GM21619 (cell line): ENCODE measurements around the gene IZUMO2.
"Not testable (repeated sequence)": the region's sequence is repeated elsewhere in the genome, so short reads cannot be mapped to it uniquely, and the experiment has no call there.

Experiments
- ATAC-seq: cut with Tn5 transposase; IDR thresholded peaks from one replicate; pipeline ENCODE4 v1.9.1; 2021; ENCODE audit not compliant: unreplicated experiment

The IZUMO2 gene

GRCh38 chr19:50187937-50188336 lies 24.9 kb upstream of the IZUMO2 start:
- ATAC-seq = no peak

GRCh38 chr19:50184196-50184595 lies 21.1 kb upstream of the IZUMO2 start:
- ATAC-seq = no peak

GRCh38 chr19:50181121-50181520 lies 18.0 kb upstream of the IZUMO2 start:
- ATAC-seq = no peak

GRCh38 chr19:50178859-50179537 lies 15.9 kb upstream of the IZUMO2 start:
- ATAC-seq = no peak

- ATAC-seq = no peak
These were observed 15.2 kb upstream of the IZUMO2 start for GRCh38 chr19:50178320-50178719.

GRCh38 chr19:50176775-50177174 lies 13.7 kb upstream of the IZUMO2 start:
- ATAC-seq = no peak

GRCh38 chr19:50175924-50176323 lies 12.8 kb upstream of the IZUMO2 start:
- no peak for ATAC-seq

GRCh38 chr19:50174100-50174793 lies 11.2 kb upstream of the IZUMO2 start:
- no peak for ATAC-seq

- ATAC-seq = no peak
These were observed 10.0 kb upstream of the IZUMO2 start for GRCh38 chr19:50173127-50173526.

- no peak for ATAC-seq
These were observed 9.6 kb upstream of the IZUMO2 start for GRCh38 chr19:50172726-50173125.

GRCh38 chr19:50171752-50172151 lies 8.7 kb upstream of the IZUMO2 start:
- ATAC-seq = no peak

- ATAC-seq = no peak
These were observed 4.2 kb upstream of the IZUMO2 start for GRCh38 chr19:50167314-50167721.

GRCh38 chr19:50159078-50159477 lies 4.0 kb downstream of the IZUMO2 start:
- ATAC-seq = no peak

- no peak for ATAC-seq
These were observed 4.5 kb downstream of the IZUMO2 start for GRCh38 chr19:50158577-50158976.

GRCh38 chr19:50155520-50156109 lies 7.5 kb downstream of the IZUMO2 start:
- no peak for ATAC-seq

- ATAC-seq = no peak
These were observed 8.6 kb downstream of the IZUMO2 start for GRCh38 chr19:50154529-50154928.

GRCh38 chr19:50152578-50152977 lies 10.5 kb downstream of the IZUMO2 start:
- no peak for ATAC-seq

- ATAC-seq = no peak
These were observed 14.6 kb downstream of the IZUMO2 start for GRCh38 chr19:50148528-50148927.

- no peak for ATAC-seq
These were observed 15.3 kb downstream of the IZUMO2 start for GRCh38 chr19:50147462-50148423.

- not testable (repeated sequence) for ATAC-seq
These were observed 21.2 kb downstream of the IZUMO2 start for GRCh38 chr19:50141921-50142320.
